NCI-H526 (cell line): ENCODE results near the gene AMN1.
"Not testable (repeated sequence)": the region's sequence is repeated elsewhere in the genome, so short reads cannot be mapped to it uniquely, and the experiment has no call there.

Experiments used
- DNase-seq, 2 experiments: peaks; one replicate each; lab custom pipeline; 2025; lab: John Stamatoyannopoulos, UW

Gene AMN1

DNA sequence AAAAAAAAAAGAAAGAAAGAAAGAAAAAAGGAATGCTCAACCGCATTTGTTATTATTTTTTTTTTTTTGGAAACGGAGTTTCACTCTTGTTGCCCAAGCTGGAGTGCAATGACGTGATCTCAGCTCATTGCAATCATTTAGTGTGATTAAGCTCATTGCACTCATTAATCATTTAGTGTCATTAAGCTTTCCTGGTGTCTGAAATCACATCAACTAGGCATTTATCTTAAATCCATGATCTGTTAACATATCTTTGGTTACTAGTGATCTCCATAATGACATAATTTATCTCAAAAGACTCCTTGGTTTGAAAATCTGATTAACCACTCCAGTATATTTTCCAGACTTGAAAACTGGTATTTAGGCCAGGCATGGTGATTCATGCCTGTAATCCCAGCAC is 43.0 kb downstream of the AMN1 start:
- DNase-seq, result no peak

DNA sequence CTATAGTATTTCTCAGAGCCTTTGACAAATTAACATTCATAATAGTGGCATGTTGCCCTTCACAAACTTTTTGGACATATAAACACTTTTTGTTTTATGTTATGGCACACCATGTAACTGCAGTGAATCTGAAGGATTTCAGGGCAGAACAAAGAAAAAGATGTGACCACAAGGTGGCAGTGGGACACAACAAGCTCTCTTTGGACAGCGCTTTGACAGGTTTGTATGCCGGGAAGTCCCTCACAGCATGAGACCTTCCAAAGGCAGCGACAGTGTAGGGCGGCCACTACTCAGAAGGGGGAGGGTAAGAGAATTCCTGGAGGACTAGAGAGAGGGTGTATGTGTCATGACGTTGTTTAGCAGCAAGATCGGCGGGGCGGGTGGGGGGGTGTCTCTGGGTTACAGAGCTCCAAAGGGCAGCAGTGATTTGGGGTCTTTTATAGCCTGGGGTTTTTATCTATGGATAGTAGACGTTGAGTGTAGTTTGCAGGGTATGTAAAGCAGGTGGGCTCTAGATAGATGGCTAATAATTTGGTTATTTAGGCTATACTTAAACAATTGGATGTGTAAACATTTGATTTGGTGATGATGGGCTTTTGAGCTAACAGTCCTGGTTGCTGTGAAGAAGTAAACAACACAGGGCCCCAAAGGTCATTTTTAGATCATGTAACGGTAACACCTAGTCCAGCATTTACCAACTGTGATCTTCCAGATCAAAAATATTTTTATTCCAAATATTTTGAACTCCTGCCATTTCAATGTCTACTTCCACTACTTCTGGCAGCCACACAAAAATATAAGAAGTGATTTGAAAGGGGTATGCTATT is 46.5 kb downstream of the AMN1 start:
- DNase-seq, result peak; percentile 55 to 84

- no peak for DNase-seq
Observed at GRCh38 chr12:31672521-31672920, 56.3 kb downstream of the AMN1 start.

- DNase-seq, result not testable (repeated sequence)
Observed at GRCh38 chr12:31669582-31669981, 59.2 kb downstream of the AMN1 start.

DNA sequence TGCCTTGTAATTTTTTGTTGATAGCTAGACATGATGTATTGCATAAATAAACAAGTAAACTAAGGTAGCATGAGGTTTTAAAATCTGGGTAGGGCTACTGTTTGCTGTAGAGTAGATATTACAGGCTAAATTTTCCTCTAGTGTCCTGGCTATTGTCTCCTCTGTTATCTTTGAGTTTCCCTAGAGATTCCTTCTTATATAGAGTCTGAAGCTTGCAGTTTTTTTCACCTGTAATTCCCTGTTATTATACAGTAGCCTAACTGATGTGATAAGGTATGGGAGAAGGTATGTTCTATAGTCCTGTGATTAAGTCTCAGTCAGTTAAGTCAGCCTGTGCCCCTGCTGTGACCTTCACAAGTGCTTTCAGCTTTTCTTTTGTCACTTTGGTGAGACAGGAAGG is 59.8 kb downstream of the AMN1 start:
- no peak for DNase-seq

DNA sequence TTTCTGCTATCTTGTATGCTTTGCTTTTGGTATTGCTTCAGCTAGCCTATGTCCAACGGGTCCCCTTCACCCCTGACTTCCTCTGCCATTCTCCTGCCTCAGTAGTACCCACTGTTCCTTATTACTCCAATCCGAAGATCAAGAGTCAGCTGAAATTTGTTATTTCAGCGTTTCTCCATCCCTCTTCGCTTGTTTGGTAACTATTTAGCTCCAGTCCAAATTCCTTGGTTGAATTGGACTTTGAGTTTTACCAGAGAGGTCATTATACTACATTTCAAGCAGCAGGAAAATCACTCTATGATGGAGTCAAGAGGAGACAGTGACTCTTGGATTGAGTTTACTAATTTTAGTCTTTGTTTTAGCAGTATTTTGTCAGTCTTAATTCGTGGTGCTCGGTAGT is 64.8 kb downstream of the AMN1 start:
- DNase-seq, result no peak

DNA sequence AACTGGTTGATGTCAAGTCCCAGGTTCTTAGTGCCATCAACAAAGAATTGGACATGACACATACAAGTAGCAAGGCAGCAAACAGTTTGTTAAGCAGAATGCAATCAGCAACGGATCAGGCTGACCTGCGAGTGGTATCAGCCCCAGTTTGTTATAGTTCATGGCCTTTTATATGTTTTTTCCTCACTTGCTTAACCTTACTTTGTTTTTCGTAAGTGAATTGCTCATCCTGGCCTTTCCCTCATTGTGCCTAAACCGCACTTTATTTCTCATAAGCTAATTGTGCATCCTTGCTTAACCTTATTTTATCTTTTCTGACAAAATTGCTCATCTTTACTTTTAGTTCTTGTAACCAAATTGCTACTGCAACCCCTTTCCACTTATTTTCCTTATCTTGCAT is 65.2 kb downstream of the AMN1 start:
- no peak for DNase-seq

DNA sequence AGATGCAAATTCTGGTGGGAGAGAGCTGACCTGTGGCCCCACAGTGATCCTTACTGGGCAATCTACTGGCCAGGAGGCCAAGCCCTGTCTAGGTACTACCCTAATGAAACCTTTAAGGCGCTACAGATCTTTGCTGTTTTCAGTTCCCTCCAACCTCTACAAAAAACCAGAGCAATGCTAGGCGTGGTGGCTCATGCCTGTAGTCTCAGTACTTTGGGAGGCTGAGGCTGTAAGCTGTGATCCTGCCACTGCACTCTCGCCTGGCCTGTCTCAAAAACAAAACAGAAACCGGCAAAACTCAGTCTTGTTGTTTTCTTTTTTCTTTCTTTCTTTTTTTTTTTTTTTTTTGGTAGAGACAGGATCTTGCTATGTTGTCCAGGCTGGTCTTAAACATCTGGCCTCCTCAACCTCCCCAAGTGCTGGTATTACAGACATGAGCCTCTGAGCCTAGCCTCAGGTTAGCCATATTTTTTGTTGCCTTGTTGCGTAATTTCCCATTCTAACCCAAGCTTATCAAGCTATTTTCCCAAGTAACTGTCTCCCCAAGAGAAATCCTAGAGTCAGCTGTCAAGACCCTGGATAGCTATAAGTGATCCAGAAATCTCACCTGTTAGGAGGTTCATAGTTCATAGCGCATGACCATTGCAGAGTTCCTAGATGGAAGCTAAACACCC is 66.5 kb downstream of the AMN1 start:
- DNase-seq, result no peak

DNA sequence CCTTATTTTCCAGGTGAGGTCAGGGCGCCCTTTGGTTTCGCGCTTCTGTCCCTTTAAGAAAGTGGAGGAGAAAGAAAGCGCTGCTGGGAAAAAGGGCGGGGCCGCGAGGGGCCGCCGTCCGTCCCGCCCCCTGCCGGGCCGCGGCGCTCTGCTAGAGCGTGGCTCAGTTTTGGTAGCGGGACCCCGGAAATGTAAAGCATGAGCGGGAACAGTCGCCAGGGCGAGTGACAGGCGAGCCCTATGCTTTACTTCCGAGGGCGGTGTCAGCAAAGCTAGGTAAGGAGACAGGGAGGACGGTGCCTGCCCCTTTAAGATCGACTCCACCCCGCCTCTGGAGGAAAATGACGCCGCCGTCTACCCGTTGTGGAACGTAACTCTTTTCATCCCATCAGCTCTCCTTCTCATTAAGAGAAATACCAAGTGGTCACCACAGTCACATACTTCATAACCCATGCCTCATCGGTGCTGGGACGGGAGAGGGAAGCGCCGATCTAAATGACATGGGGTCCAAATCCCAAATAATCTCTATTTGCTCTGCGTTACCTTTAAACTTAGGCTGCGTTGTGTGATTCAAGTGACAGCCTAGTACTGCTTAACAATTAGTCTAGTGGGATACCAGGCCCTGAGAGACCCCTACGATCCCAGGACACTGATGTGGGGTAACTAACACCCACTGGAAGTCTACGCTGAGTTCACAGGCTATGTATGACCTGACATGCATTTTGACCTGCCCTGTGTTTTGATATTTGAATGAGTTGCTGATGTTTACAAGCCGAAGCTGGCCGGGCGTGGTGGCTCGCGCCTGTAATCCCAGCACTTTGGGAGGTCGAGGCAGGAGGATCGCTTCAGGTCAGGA is 69.5 kb downstream of the AMN1 start, which contains the start of gene ETFBKMT:
Gene ETFBKMT, plus strand, starts transcription at position 602 of the 856 bp plus-strand sequence. CDS start 2,266 bp downstream, outside the sequence.
- peak; percentile 94 to 98 for DNase-seq

GRCh38 chr12:31658471-31659086 is 70.2 kb downstream of the AMN1 start:
- DNase-seq, result peak in 1 of 2 experiments; percentile 1

GRCh38 chr12:31655792-31656191 is 73.0 kb downstream of the AMN1 start:
- no peak for DNase-seq

DNA sequence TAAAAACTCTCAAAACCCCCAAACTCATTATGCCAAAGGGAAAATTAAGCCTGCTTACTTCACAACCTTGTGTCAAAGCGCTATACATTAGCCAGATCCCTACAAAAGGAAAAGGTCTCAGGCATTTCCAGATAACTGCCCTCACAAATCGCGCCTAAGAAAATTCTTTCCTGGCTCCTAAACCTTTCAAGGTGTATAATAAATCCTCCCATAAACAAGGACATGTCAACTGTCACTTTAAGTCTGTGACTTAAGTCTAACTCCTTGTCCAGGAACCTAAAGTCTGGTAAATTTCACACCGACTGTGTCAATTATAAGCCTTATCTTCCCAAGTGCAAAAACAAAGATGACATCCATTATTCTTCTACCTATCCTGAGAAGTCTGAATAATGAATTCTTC is 73.6 kb downstream of the AMN1 start:
- no peak for DNase-seq

DNA sequence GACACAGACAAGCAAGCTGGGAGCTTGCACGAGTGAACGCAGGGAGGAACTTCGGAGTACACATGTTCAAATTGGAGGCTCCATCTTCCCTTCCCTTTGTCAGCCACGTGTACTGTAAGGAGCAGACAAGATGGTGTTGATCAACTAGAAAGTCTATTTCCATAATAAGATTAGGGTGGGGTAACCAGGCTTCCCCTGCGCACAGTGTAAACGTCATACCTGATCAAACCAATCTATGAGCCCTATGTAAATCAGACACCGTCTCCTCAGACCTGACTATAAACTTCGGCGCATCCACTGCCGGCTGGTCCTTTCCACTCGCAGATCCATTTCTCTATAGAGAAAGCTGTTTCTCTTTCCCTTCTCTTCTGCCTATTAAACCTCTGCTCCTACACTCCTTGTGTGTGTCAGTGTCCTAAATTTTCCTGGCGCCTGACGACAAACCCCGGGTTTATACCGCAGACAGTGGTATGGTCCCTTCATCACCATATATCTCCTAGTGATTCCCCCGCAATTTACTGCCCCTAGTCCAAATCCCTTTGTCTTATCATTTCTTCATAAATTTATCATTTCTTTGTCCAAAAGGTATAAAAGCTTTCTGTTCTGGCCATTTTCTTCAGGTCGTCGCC is 76.8 kb downstream of the AMN1 start:
- DNase-seq, result peak; percentile 90 to 93

- DNase-seq, result peak; percentile 9 to 36
Observed at GRCh38 chr12:31650918-31651317, 77.9 kb downstream of the AMN1 start.

GRCh38 chr12:31647086-31647491 is 81.7 kb downstream of the AMN1 start:
- no peak for DNase-seq

- no peak for DNase-seq
Observed at GRCh38 chr12:31645924-31646323, 82.9 kb downstream of the AMN1 start.

- DNase-seq, result no peak
Observed at GRCh38 chr12:31644536-31644935, 84.3 kb downstream of the AMN1 start.

- DNase-seq, result no peak
Observed at GRCh38 chr12:31641509-31642090, 87.2 kb downstream of the AMN1 start.

DNA sequence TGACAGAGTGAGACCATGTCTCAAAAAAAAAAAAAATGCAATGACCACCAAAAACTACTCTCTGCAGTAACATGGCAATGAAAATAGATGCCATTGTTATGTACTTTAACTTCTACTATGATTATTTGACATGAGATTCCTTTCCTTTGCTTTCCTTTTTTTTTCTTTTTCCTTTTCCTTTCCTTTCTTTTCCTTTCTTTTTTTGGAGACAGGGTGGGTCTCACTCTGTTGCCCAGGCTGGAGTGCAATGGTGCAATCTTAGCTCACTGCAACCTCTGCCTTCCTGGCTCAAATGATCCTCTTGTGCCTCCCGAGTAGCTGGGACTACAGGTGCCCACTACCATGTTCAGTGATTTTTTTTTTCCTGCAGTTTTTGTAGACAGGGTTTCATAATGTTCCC is 94.2 kb downstream of the AMN1 start:
- DNase-seq, result no peak

DNA sequence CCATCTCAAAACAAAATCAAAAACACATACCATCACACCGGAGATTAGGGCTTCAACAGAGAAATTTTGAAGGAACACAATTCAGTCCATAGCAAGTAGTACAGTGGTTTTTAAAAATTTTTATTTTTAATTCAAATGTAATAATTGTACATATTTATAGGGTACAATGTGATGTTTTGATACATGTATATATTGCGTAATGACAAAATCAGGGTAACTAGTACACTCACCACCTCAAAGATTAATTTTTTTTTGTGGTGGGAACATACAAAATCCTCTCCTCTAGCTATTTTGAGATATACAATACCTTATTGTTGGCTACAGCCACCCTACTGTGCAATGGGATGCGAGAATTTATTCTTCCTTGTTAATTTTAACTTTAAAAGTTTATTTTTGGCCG is 95.4 kb downstream of the AMN1 start:
- DNase-seq, result no peak

GRCh38 chr12:31631809-31632208 is 97.0 kb downstream of the AMN1 start:
- no peak for DNase-seq
